CD4-positive, alpha-beta T cell treated with Interferon alpha-2 for 1 hour (primary cell): ENCODE results near the gene CDV3.
"Not testable (repeated sequence)": the region's sequence is repeated elsewhere in the genome, so short reads cannot be mapped to it uniquely, and the experiment has no call there.

Source experiments
- DNase-seq, 2 donors: peaks; one replicate each; pipeline ENCODE4 v3.0.0-alpha.2; 2020 to 2022

CDV3 gene

DNA sequence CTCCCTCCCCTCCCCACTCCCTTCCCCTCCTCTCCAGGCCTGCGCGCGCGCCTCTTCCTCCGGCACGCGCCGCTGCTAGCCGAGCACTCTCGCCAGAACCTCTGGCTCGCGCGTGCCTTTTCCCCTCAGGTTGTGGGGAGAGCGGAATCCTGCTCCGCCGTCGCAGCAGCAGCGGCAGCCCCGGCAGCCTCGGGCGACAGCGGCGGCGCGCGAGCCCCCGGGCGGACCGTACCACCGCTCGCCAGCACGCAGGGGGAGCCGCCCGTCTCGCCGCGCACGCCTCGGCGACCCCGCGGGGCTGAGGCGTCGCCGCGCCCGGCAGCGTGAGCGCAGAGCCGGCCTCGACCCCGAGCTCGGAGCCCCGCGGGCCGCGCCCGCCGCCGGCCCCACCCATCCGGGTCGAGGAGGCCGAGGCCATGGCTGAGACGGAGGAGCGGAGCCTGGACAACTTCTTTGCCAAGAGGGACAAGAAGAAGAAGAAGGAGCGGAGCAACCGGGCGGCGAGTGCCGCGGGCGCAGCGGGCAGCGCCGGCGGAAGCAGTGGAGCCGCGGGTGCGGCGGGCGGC lies at the start of gene CDV3:
Gene CDV3, plus strand, starts transcription at position 58 of the 566 bp plus-strand sequence. Its CDS starts 359 bp downstream, at position 417.
- no peak for DNase-seq

- not testable (repeated sequence) for DNase-seq
These were observed 49.7 kb upstream of the CDV3 start for GRCh38 chr3:133523758-133524157.

- no peak for DNase-seq
These were observed 48.1 kb upstream of the CDV3 start for GRCh38 chr3:133525435-133525834.

- no peak for DNase-seq
These were observed 46.3 kb upstream of the CDV3 start for GRCh38 chr3:133527081-133527715.

- DNase-seq = no peak
These were observed 43.7 kb upstream of the CDV3 start for GRCh38 chr3:133529809-133530208.

DNA sequence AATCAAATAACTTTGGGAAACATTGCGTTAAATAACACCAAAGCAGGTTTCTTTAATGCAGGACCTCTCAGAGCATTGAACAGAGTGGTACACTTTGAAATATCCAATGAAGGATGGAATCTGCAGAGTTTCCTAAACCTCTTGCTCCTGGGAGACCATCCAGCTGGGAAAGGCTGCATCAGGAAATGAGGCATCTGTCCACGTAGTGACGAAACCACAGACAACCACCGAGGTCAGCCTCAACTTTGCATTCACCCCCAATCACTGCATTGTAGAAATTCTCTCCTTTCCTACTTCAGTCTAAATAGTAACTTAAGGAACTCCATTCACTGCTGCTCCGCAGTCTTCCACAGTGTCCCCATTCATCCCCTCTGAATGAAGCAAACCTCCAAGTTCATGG lies 41.5 kb upstream of the CDV3 start:
- no peak for DNase-seq

GRCh38 chr3:133532951-133533350 lies 40.5 kb upstream of the CDV3 start:
- no peak for DNase-seq

- DNase-seq = no peak
These were observed 37.3 kb upstream of the CDV3 start for GRCh38 chr3:133535971-133536881.

DNA sequence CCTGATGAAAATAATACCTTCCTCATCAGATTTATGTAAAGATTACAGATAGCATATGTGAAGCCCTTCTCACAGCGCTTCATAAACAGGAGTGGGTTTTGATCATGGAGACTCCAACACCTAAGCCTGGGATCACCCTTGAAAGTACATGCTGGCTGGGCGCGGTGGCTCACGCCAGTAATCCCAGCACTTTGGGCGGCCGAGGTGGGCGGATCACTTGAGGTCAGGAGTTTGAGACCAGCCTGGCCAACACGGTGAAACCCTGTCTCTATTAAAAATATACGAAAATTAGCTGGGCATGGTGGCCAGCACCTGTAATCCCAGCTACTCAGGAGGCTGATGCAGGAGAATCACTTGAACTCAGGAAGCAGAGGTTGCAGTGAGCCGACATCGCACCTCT lies 36.4 kb upstream of the CDV3 start:
- not testable (repeated sequence) for DNase-seq

- DNase-seq = no peak
These were observed 35.3 kb upstream of the CDV3 start for GRCh38 chr3:133538154-133538553.

- DNase-seq = no peak
These were observed 32.4 kb upstream of the CDV3 start for GRCh38 chr3:133540896-133541674.

GRCh38 chr3:133542871-133543270 lies 30.6 kb upstream of the CDV3 start:
- DNase-seq = no peak

GRCh38 chr3:133544983-133545382 lies 28.5 kb upstream of the CDV3 start:
- not testable (repeated sequence) for DNase-seq

GRCh38 chr3:133547432-133548041 lies 25.9 kb upstream of the CDV3 start:
- DNase-seq = no peak

DNA sequence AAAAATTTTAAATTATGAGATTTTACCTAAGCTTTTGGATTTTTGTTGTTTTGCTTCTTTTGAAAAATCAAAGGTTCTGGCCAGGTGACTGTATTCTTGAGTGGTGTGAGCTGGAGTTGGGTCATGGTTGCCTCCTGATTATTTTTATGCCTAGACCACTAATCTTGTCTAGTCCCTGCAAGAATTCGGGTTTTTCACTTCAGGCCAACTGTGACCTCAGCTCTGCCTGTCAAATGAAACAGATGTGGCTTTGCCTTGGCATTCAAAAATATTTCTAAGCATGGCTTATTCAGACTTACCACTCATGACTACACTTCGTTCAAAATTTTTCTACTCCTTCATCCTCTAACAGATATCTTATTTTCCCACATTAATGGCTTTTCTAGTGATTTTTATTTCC lies 25.4 kb upstream of the CDV3 start:
- no peak for DNase-seq

GRCh38 chr3:133549565-133549964 lies 23.9 kb upstream of the CDV3 start:
- DNase-seq = no peak

- not testable (repeated sequence) for DNase-seq
These were observed 21.9 kb upstream of the CDV3 start for GRCh38 chr3:133551589-133551988.

- DNase-seq = no peak
These were observed 11.8 kb upstream of the CDV3 start for GRCh38 chr3:133561679-133562078.

DNA sequence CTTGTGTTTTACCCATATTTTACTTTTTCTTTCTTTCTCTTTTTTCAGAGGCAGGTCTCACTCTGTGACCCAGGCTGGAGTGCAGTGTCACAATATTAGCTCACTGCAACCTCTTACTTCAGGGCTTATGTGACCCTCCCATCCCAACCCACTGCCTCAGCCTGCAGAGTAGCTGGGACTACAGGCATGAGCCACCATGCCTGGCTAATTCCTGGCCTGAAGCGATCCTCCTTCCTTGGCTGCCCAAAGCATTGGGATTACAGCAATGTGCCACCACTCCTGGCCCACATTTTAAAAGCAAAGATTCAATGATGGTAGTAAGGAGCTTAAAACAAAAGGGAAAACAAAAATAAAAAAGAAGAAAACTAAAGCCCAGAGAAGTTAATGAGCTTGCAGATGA lies 11.1 kb upstream of the CDV3 start:
- no peak for DNase-seq

- DNase-seq = no peak
These were observed 10.3 kb upstream of the CDV3 start for GRCh38 chr3:133563186-133563591.

DNA sequence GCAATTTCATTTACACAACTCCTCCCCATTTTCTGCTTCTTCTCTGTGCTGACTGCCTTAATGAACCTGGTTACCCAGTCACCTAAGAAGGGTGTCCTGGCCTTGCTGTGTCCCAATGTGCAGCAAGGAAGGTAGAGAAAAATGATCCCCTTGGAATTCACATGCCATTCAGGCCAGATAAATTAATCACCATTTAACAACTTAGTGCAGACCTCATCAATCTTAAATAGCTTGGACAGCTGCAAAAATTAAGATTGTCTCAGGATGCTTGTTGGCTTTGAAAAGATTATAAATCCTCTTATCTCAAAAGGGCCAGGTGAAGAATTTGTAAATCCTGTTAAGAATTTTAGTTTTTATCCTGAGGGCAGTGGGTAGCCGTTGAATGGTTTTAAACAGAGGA lies 9.7 kb upstream of the CDV3 start:
- DNase-seq = no peak

- DNase-seq = no peak
These were observed 5.0 kb upstream of the CDV3 start for GRCh38 chr3:133568294-133569014.
